AML-193 (cell line): ENCODE data around the gene TNK2.
"Not testable (repeated sequence)": the region's sequence is repeated elsewhere in the genome, so short reads cannot be mapped to it uniquely, and the experiment has no call there.

Source experiments
- DNase-seq, 2 experiments: peaks; one replicate each; lab custom pipeline; 2025; lab: John Stamatoyannopoulos, UW

TNK2 gene

DNA sequence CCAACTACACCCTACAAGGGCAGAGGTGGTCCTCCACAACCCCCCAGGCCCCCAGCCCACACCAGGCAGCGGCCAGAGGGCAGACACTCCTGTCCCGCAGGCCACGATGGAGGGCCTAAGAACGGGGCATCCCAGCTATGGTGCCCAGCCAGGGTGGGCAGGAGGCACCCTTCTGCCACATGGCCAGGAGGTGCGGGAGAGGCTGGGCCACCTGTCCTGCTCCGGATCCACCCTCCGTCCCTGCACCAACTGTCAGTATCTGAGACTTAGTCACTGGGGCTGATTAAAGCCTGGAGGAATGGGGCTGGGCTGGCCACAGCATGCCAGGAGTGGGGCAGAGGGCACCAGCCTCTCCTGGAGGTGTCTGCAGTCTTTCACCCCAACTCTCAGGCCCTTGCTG is 37.9 kb downstream of the TNK2 start:
- no peak for DNase-seq

- DNase-seq = no peak
These were observed 38.8 kb downstream of the TNK2 start for GRCh38 chr3:195869413-195870001.

DNA sequence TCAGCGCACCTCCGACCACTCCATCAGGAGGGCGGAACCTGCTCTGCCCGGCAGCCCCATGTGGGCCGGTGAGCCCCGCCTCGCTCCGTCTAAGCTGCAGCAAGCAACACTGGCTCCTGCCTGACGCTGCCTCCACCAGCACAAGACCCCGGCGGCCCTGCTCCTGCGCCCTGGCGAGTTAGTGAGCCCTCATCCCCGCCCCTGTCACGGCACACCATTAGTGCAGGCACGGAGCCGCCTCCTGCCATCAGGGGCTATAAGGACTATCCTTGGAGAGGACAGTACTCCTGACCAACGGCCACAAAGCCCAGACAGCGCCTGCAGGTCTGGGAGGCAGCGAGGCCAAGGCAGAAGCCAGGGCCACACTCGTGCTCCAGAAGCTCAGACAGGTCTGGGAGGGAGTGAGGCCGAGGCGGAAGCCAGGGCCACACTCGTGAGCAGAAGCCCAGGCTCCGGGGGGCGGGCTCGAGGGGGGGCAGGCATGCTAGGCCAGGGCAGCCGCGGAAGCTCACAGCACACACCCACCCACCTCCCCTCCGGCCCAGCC is 39.4 kb downstream of the TNK2 start:
- DNase-seq = no peak

GRCh38 chr3:195868336-195868865 is 40.0 kb downstream of the TNK2 start:
- no peak for DNase-seq

GRCh38 chr3:195867631-195868335 is 40.6 kb downstream of the TNK2 start:
- no peak for DNase-seq

- no peak for DNase-seq
These were observed 41.5 kb downstream of the TNK2 start for GRCh38 chr3:195866686-195867511.

DNA sequence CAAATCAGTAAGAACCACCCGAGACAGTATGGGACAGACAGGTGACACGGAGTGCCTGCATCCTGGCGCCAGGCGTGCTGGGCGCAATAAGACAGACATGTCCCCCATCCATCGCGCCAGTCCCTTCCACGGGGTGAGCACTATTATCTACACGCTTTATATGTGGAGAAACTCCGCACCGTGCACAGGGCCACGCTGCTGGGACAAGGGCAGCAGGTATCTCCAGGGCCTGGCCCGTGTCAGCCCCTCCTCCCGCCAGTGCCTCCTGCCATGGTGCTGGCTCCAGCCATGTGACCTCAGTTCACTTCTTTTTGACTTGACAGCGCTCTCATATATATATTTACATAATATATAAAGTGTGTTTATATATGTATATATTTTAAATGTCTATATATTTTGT is 42.6 kb downstream of the TNK2 start:
- no peak for DNase-seq

DNA sequence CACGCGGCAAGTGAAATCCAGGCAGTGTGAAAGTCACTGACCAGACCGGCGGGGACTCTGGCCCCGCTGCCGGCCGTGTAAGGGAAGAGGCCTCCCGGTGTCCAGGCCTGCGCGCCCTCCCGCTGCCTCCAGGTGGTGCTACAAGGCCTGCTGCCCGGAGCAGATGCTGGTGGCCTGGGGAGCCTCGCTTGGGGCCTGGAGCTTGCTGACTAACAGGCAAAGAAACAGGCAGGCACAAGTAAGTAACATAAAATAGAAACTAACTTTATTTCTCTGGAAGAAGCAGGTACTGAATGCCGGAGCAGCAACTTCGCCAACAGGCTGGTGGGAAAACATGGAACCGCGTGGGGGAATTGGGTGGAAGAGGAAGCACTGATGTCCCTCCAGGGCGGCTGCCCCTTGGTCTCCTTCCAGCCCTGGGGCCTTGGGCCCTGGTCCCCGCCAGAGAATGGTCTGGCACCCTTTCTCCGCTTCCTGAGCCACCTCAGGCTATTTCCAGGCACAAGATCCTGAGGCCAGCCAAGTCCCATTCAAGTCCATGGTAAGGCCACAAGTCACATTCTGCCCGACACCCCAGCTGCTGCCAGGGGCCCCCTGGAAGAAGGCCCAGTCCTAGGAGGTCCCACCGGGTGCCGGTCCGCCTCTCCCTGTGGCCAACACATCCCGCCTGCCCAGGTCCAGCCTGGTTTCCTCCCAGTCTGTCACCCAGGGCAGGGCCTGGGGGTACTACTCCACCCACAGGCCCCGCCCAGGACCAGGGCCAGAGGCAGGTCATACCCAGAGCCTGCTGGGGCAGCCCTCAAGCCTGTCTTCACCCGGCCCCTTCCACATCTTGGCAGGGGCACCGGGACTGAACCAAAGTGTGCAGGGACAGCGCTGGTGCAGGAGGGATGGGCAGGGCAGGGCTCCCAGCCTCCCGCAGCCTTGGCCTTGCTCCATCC is 45.0 kb downstream of the TNK2 start:
- DNase-seq = peak; percentile 59 to 68

GRCh38 chr3:195862318-195862717 is 46.0 kb downstream of the TNK2 start:
- not testable (repeated sequence) for DNase-seq

- no peak for DNase-seq
These were observed 47.9 kb downstream of the TNK2 start for GRCh38 chr3:195860456-195860855.

DNA sequence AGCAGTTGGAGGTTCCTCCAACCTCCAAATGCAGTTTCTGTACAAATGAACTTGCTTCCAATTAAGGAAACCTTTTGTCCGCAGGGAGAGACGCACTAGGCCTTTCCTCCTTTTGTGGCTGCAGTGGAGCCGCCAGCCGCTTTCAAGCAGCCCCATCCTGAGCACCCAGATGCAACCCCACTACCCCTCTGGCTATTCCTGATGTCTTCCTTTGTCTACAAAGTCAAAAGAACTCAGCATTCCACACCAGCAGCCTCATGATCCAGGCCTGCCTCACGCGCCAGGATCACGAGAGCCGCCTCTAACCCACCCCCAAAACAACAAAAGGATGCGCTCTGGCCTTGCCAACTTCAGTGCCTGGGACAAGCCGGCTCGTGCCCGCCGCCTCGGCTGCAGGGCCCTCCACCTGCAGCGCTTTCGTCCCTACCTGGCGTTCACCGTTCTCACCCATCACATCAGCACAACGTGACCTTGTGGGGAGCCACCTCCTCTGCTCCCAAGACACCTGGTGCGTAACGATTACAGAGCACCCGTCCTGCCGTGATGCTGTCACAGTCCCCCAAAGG is 48.4 kb downstream of the TNK2 start:
- no peak for DNase-seq

DNA sequence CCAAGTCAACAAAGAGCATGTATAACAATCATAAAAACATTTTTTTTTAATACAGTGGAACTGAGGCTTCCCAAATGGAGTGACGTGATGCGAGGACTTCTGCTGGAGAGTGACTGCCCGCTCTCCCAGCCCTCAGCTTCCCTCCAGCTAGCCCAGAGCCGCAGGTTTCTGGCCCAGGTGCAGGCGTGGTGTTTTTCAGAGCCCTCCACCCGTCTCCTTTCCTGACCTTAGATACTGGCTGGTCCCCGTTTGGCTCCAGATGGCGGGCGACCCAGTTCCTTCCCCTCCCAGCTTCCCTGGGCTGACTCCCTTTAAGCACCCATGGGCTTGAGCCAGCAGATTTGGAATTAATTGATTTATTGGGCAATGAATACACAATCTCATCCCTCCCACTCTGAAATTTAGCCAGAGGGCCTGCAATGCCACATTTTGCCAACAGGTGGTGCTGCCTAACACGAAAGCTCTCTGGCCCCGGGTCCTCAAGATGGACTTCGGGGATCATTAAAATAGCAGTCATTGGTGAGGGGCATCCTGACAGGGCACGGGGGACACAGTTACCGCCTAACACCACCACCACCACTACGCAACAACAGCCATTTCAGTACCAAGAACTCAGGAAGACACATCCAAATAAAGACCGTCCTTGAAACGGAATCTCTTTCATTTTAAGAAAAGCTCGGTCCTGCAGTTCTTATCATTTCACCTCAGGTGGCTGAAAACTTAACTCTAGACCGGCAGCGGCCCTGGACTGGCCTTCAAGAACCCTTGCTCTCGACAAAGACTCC is 49.1 kb downstream of the TNK2 start:
- DNase-seq = peak; percentile 57 to 61

GRCh38 chr3:195856410-195857084 is 51.8 kb downstream of the TNK2 start:
- no peak for DNase-seq

- DNase-seq = no peak
These were observed 52.6 kb downstream of the TNK2 start for GRCh38 chr3:195855471-195856409.

DNA sequence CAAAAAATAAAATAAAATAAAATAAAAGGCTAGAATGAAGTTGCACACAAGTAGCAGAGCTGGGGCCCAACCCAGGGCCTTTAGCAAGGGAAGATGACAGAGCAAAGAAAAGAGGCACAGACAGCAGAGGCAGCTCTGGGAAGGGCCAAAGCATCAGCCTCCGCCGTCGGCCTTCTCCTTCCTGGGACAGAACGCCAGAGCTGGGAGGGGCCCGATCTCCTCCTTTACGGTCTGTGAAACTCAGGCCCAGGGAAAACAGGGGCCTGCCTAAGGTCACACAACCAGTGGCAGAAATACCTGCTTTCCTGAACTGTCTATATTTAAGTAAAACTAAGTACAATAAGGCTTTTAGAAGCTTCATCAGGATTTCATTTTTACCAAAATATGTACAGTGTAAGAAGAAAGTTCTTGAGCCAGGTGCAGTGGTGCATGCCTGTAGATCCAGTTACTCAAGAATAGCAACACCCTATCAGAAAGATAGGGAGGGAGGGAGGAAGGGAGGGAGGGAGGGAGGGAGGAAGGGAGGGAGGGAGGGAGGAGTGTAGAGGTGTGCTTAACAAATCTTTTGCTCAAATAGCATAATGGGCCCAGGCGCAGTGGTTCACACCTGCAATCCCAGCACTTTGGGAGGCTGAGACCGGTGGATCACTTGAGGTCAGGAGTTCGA is 53.6 kb downstream of the TNK2 start:
- DNase-seq = no peak

DNA sequence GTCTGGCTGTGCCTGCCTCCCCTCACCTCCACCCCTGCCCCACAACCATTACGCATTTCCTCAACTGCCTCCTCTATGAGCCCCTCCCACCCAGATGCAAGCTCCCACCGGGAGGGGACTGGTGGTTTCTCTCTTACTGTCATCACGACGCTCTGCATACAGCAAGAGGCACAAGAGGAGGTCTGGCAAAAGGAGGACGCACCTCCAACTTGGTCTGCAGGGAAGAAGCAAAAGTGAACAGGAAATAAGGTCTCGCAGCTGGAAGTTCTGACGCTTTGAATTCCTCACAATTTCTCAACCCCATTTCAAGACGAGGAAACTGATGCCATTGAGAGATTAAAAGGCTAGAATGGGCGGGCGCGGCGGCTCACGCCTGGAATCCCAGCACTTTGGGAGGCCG is 54.4 kb downstream of the TNK2 start:
- DNase-seq = no peak

- DNase-seq = no peak
These were observed 55.3 kb downstream of the TNK2 start for GRCh38 chr3:195853036-195853435.
